Ascending aorta (tissue), 2 donors: ENCODE measurements around the gene PLAAT3. TPM values are rescaled to one million over a fixed set of nuclear protein-coding genes. Genes with fewer than 3 reads are reported as not detected.
"Not testable (repeated sequence)": the region's sequence is repeated elsewhere in the genome, so short reads cannot be mapped to it uniquely, and the experiment has no call there.

Source experiments
- DNase-seq, 2 donors: peaks; one replicate each; pipeline ENCODE4 v3.0.0-alpha.2; 2019; ENCODE audit warnings: low spot score in 2 of 2
- H3K27ac ChIP-seq, 2 donors: fragments of 200-600 bp; sonication (generic); one replicate each; pipeline ENCODE4 v1.5.1; 2016 to 2017; ENCODE audit warnings: mild to moderate bottlenecking in 1 of 2
- H3K27me3 ChIP-seq: fragments of 200-600 bp; sonication (generic); one replicate; pipeline ENCODE4 v1.5.1; 2017
- H3K36me3 ChIP-seq, 2 donors: fragments of 200-600 bp; sonication (generic); one replicate each; pipeline ENCODE4 v1.5.1; 2016
- H3K4me1 ChIP-seq, 2 donors: fragments of 200-600 bp; sonication (generic); one replicate each; pipeline ENCODE4 v1.5.1; 2016 to 2017; ENCODE audit warnings: mild to moderate bottlenecking in 1 of 2
- H3K4me3 ChIP-seq, 2 donors: fragments of 200-600 bp; sonication (generic); one replicate each; pipeline ENCODE4 v1.5.1; 2016 to 2017; ENCODE audit warnings: mild to moderate bottlenecking in 1 of 2
- H3K9me3 ChIP-seq, 2 donors: fragments of 200-600 bp; sonication (generic); one replicate each; pipeline ENCODE4 v1.5.1; 2016
- intact Hi-C: fragments of 100-400 bp; cut with DNase I; formaldehyde crosslinking; loops from one replicate; pipeline ENCODE4 v1.15.1; 2023
- total RNA-seq: library from RNA; depleted of rRNA; stranded (reverse); fragments of >200 nt; gene quantifications from one replicate; pipeline ENCODE4 v1.1.0, GENCODE V29; 2016
- TF ChIP-seq, protein P1 (sequence below), 3 experiments: fragments of 200-600 bp in 2 of 3; fragments of 450-650 bp in 1 of 3; sonication (generic) in 2 of 3; IDR thresholded peaks; one replicate each; pipeline ENCODE4 v1.5.1; 2016 to 2019; ENCODE audit warnings: antibody characterized with exemption in 3 of 3, mild to moderate bottlenecking in 1 of 3, moderate library complexity in 1 of 3

PLAAT3 gene
- total RNA-seq, 1 donor from 2014 or later: 21.1 TPM

DNA sequence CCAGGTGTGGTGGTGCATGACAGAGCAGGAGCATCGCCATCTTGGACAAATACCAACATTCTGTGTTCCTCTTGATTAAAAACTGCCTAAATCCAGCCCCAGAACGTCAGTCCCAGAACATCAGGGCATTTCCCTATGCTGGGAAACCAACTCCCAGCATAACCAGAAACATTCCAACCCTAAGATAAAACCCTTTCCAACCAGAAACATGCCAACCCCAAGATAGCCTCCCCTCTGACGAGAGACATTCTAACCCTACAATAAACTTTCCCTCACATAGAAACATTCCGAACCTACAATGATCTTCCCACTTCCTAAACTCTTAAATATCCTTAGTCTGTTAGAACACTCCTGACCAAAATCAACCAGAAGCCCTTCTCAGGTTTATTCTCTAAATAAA lies 66.1 kb downstream of the PLAAT3 start:
- intact Hi-C loops: no loop called here
- TF ChIP-seq, protein P1, sequence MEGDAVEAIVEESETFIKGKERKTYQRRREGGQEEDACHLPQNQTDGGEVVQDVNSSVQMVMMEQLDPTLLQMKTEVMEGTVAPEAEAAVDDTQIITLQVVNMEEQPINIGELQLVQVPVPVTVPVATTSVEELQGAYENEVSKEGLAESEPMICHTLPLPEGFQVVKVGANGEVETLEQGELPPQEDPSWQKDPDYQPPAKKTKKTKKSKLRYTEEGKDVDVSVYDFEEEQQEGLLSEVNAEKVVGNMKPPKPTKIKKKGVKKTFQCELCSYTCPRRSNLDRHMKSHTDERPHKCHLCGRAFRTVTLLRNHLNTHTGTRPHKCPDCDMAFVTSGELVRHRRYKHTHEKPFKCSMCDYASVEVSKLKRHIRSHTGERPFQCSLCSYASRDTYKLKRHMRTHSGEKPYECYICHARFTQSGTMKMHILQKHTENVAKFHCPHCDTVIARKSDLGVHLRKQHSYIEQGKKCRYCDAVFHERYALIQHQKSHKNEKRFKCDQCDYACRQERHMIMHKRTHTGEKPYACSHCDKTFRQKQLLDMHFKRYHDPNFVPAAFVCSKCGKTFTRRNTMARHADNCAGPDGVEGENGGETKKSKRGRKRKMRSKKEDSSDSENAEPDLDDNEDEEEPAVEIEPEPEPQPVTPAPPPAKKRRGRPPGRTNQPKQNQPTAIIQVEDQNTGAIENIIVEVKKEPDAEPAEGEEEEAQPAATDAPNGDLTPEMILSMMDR (IDR thresholded peaks at IDR 0.05): no peak
- H3K27me3 ChIP-seq: no peaks in the 10 kb centered on the region
- H3K4me1 ChIP-seq: no peaks in the 10 kb centered on the region
- H3K27ac ChIP-seq: no peak overlapping the region
- peak in 1 of 2 donors; percentile 16 for DNase-seq
- H3K9me3 ChIP-seq: no peaks in the 10 kb centered on the region
- no peak overlapping the region for H3K4me3 ChIP-seq
- H3K36me3 ChIP-seq: peaks cover 0 to 5% of the 10 kb centered on the region in 2 donors

DNA sequence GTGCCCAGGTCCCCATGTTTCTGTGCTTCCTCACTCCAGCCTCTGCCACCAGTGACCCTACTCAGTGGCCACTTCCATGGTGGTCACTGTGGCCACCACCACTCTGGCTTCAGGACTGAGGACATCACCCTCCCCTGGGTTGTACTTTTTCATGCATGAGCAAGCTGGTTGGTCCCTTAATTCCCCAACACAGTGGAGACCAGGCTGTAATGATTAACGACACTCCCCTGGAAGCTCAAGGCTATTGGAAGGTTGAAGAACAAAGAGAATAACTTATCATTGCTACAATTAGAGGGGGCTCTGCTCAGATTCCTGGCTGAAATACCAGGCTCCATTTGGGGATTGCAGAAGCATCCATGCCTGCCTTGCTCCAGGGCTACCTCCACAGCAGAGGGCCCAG lies 67.2 kb downstream of the PLAAT3 start:
- H3K4me3 ChIP-seq: no peak overlapping the region
- DNase-seq: peak in 1 of 2 donors; percentile 43
- intact Hi-C loops: no loop called here
- H3K27me3 ChIP-seq: no peaks in the 10 kb centered on the region
- TF ChIP-seq, protein P1 (IDR thresholded peaks at IDR 0.05): no peak
- no peaks in the 10 kb centered on the region for H3K9me3 ChIP-seq
- no peak overlapping the region for H3K27ac ChIP-seq
- H3K4me1 ChIP-seq: no peaks in the 10 kb centered on the region
- H3K36me3 ChIP-seq: peaks cover 0 to 5% of the 10 kb centered on the region in 2 donors

DNA sequence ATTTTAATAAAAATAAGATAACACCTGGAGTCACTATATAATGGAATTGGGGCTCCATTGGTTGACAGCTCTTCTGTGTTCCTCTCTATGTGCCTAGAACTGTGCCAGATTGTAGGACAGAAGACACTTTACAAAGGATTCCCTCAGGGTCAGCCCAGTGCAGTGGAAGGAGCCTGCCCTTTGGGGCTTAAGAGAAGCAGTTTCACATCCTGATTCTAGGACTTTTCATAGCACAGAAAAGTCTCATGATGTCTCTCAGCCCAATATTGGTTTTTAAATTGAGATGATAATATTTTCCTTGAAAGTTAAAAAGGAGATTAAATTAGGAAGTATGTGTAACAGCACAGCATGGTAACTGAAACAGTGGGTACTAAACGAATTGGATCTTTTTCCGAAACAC lies 70.5 kb downstream of the PLAAT3 start:
- Histone ChIP-seq H3K27me3 (no peaks in the 10 kb centered on the region), H3K36me3 (peaks cover 0 to 5% of the 10 kb centered on the region in 2 donors), H3K9me3 (no peaks in the 10 kb centered on the region), H3K4me3 (no peak overlapping the region), H3K27ac (no peak overlapping the region), H3K4me1 (no peaks in the 10 kb centered on the region)
- intact Hi-C loops: no loop called here
- TF ChIP-seq, protein P1 (IDR thresholded peaks at IDR 0.05): no peak
- no peak for DNase-seq

DNA sequence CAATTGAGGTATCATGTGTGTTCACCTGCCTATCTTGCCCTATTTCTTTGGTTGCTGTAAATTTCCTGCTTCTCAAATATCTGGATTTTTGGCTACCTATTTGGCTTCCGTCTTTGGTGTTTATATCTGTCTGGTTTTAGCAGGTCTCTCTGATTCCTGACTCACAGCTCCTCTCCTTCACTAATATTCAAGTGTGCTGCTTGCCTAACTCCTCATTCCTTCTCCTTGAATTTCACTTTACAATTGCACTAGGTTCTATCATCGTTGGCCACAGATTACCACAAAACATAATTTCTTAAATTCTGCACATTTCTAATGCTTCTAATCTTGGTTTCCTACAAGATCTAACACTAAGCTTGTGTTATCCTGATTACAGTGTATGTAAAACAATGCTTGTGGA lies 71.7 kb downstream of the PLAAT3 start:
- H3K36me3 ChIP-seq, H3K4me1 ChIP-seq, intact Hi-C loops, DNase-seq, H3K9me3 ChIP-seq, H3K27ac ChIP-seq, H3K4me3 ChIP-seq, H3K27me3 ChIP-seq: not testable (repeated sequence)

DNA sequence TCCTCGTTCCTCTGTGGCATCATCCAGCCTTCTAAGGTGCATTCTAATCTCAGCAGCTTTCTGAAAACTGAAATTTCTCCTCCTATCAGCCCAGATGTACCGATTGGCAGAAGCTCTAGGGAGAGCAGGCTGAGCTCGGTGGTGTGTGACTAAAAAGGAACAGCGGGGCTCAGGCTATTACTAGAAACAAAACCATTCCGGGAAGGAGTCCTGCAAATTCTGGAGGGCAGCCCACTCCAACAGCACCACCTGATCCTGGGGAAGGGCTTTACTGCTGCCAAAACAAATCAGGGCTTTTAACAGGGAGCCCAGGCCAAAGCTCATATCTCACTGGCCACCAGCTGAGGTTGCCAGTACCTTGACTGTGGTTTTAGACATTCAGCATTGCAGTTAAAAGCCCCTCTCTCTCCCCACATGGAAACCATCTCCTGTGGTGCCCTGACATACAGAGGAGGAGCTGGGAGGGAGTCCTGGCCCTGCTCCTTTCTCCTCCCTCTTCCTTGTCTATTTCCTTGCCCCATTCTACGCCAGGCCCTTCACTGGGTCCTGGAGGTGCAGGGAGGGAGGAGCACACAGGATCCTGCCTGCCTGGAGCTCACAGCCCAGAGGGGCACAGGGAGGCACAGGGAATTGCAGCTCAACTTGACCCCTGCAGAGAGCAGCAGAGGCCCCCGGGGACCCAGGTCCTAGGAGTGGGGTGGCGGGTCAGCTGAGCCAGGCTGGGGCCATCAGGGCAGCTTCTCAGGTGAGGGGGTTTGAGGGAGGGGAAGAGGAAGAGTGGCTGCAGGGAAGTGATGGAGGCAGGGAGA lies 76.7 kb downstream of the PLAAT3 start:
- Histone ChIP-seq H3K36me3 (no peaks in the 10 kb centered on the region), H3K4me3 (peak overlapping the region; percentile 52 to 64), H3K27me3 (no peaks in the 10 kb centered on the region), H3K27ac (peak overlapping the region; percentile 84 to 94), H3K4me1 (peaks cover 7 to 15% of the 10 kb centered on the region in 2 donors), H3K9me3 (no peaks in the 10 kb centered on the region)
- TF ChIP-seq, protein P1 (IDR thresholded peaks at IDR 0.05): no peak
- peak; percentile 35 to 86 for DNase-seq
- intact Hi-C loops: loop anchor here (2.0 kb wide), 1 partner anchor 77 kb away; the partner anchor contains the start of gene PLAAT3

DNA sequence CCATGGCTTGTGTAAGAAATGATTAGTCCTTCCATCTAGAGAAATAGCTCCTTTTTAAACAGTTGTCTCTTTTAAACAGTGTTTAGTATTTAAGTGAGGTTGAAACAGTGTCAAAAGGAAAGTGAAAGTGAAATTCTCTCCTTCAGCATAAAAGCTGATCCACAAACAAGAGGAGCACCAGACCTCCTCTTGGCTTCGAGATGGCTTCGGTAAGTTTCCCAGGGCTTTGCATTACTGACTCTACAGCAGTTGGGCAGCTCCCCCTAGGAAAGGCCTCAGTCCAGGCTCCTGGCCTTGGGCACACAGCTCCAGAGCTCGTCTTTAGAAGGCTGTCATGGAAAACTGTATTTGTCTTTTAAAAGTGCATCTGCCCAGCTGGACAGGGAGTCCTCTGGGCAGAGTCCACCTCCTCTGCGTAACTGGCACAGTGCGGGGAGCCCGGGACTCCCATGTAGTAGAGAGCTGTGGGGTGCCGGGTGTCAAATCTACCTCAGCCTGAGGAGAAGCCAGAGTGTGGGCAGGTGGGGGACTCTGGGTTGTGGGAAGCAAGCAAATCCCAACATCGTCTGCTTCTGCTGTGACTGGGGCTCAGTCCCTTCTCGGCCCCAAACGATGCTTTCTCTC lies 77.5 kb downstream of the PLAAT3 start, which contains the start of gene PLAAT4:
TSS of gene PLAAT4 (plus strand) at position 140 of the 624 bp plus-strand sequence. CDS start at position 201, 61 bp downstream.
- TF ChIP-seq, protein P1 (IDR thresholded peaks at IDR 0.05): no peak
- Histone ChIP-seq H3K4me3 (peak within 1 kb of the TSS; percentile 52 to 64), H3K9me3 (no peaks in the 10 kb centered on the region), H3K4me1 (peaks cover 7 to 19% of the 10 kb centered on the region in 2 donors), H3K27me3 (no peaks in the 10 kb centered on the region), H3K27ac (peak within 1 kb of the TSS; percentile 84 to 94), H3K36me3 (no peaks in the 10 kb centered on the region)
- DNase-seq: peak in 1 of 2 donors; percentile 65
- intact Hi-C loops: loop anchor here (2.0 kb wide), 1 partner anchor 78 kb away; the partner anchor contains the start of gene PLAAT3
